Keratinocyte (primary cell): ENCODE data around the gene INSRR.

Experiments used
- EZH2 ChIP-seq: IDR thresholded peaks from one replicate; pipeline ENCODE4 v1.6.1; 2012; ENCODE audit warnings: inconsistent platforms, mild to moderate bottlenecking, low read length, moderate library complexity
- TF ChIP-seq, protein P1 (sequence below), 3 experiments: IDR thresholded peaks in 1 of 3; conservative IDR thresholded peaks in 1 of 3; optimal IDR thresholded peaks in 1 of 3; 2 replicates in 2 of 3; 3 replicates in 1 of 3; pipeline versions ENCODE3 to v1.5.1; 2011; ENCODE audit warnings: low read length in 3 of 3, mild to moderate bottlenecking in 3 of 3, moderate library complexity in 2 of 3, control low read depth in 1 of 3, inconsistent platforms in 1 of 3; ENCODE audit not compliant: insufficient read depth in 2 of 3; ENCODE audit errors: extremely low read depth in 1 of 3

DNA sequence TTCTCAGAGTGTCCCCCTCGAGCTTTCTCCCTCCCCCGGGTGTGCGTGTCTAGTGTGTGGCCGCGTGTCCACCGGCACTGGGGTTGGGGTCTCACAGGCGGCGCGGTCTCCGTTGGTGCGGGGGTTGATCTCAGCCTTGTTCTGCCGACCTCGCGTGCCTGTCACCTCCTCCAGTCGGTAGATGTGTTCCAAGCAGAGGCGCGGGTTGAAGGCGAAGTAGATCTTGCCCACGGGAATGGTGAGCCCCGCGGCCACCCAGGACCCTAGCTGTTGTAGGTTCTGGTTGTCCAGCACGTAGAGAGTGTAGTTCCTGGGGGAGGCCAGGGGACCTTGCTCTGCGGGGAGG lies 9.8 kb downstream of the INSRR start:
- TF ChIP-seq, protein P1, sequence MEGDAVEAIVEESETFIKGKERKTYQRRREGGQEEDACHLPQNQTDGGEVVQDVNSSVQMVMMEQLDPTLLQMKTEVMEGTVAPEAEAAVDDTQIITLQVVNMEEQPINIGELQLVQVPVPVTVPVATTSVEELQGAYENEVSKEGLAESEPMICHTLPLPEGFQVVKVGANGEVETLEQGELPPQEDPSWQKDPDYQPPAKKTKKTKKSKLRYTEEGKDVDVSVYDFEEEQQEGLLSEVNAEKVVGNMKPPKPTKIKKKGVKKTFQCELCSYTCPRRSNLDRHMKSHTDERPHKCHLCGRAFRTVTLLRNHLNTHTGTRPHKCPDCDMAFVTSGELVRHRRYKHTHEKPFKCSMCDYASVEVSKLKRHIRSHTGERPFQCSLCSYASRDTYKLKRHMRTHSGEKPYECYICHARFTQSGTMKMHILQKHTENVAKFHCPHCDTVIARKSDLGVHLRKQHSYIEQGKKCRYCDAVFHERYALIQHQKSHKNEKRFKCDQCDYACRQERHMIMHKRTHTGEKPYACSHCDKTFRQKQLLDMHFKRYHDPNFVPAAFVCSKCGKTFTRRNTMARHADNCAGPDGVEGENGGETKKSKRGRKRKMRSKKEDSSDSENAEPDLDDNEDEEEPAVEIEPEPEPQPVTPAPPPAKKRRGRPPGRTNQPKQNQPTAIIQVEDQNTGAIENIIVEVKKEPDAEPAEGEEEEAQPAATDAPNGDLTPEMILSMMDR (optimal IDR thresholded peaks at IDR 0.05 in 1 of 3, IDR thresholded peaks at IDR 0.05 in 1 of 3, conservative IDR thresholded peaks at IDR 0.05 in 1 of 3; ENCODE audit: extremely low read depth in 1 of 3, insufficient read depth in 2 of 3, low read length in 3 of 3): no peak
- peak; percentile 47 for TF ChIP-seq EZH2
